Nephron (organoid): Measurements from ENCODE around the gene NANP.
"Not testable (repeated sequence)": the region's sequence is repeated elsewhere in the genome, so short reads cannot be mapped to it uniquely, and the experiment has no call there.

ENCODE experiments used
- H3K27ac Mint-ChIP-seq, 3 experiments: 2 replicates each; pipeline ENCODE4 v1.8.0; 2020; ENCODE audit warnings: mixed read lengths in 3 of 3, mild to moderate bottlenecking in 2 of 3, moderate library complexity in 1 of 3
- H3K27me3 Mint-ChIP-seq: 2 replicates; pipeline ENCODE4 v1.8.0; 2021; ENCODE audit warnings: low read depth, mild to moderate bottlenecking, moderate library complexity, mixed read lengths
- H3K36me3 Mint-ChIP-seq: 2 replicates; pipeline ENCODE4 v1.8.0; 2020; ENCODE audit warnings: low read depth, mixed read lengths
- H3K4me1 Mint-ChIP-seq: 2 replicates; pipeline ENCODE4 v1.8.0; 2020; ENCODE audit warnings: mixed read lengths
- H3K4me3 Mint-ChIP-seq, 3 experiments: 2 replicates each; pipeline ENCODE4 v1.8.0; 2020; ENCODE audit warnings: mild to moderate bottlenecking in 3 of 3, mixed read lengths in 3 of 3, moderate library complexity in 2 of 3
- H3K9me3 Mint-ChIP-seq: 2 replicates; pipeline ENCODE4 v1.8.0; 2020; ENCODE audit warnings: mixed read lengths
- TF ChIP-seq, protein P1 (sequence below), 3 experiments: fragments of 200-600 bp; sonication (generic); IDR thresholded peaks; one replicate each; pipeline ENCODE4 v1.5.0; 2021; ENCODE audit warnings: antibody characterized with exemption in 3 of 3; ENCODE audit not compliant: unreplicated experiment in 3 of 3

Gene NANP

GRCh38 chr20:25601659-25602058, 22.2 kb downstream of the NANP start:
- TF ChIP-seq, protein P1, sequence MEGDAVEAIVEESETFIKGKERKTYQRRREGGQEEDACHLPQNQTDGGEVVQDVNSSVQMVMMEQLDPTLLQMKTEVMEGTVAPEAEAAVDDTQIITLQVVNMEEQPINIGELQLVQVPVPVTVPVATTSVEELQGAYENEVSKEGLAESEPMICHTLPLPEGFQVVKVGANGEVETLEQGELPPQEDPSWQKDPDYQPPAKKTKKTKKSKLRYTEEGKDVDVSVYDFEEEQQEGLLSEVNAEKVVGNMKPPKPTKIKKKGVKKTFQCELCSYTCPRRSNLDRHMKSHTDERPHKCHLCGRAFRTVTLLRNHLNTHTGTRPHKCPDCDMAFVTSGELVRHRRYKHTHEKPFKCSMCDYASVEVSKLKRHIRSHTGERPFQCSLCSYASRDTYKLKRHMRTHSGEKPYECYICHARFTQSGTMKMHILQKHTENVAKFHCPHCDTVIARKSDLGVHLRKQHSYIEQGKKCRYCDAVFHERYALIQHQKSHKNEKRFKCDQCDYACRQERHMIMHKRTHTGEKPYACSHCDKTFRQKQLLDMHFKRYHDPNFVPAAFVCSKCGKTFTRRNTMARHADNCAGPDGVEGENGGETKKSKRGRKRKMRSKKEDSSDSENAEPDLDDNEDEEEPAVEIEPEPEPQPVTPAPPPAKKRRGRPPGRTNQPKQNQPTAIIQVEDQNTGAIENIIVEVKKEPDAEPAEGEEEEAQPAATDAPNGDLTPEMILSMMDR (IDR thresholded peaks at IDR 0.05; ENCODE audit: unreplicated experiment in 3 of 3) = no peak
- Mint-ChIP-seq H3K9me3 (no peaks in the 10 kb centered on the region), H3K36me3 (no peaks in the 10 kb centered on the region), H3K27me3 (no peaks in the 10 kb centered on the region), H3K4me3 (no peak overlapping the region), H3K27ac (no peak overlapping the region), H3K4me1 (peaks cover 7% of the 10 kb centered on the region)

DNA sequence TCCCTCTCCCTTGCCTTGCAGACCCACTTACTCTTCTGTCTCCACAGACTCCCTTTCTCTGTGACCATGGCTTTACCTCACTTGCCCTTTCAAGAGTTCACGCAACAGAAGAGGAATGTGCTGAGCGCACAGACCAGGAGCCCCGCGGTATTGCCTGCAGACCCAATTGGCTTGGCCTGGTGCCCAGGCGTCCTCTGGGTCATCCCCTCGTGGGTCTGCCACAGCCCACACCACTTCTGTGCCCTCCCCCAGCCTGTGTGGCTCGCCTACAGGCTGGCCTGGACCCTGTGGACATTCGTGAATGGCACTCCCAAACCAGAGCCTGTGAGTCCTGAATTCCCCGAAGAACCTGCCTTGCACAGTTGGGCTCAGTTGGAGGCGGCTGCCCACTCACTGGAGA, 23.2 kb downstream of the NANP start:
- H3K27ac Mint-ChIP-seq = peak overlapping the region in 1 of 3 experiments; percentile 61
- H3K4me3 Mint-ChIP-seq = no peak overlapping the region
- no peaks in the 10 kb centered on the region for H3K36me3 Mint-ChIP-seq
- TF ChIP-seq, protein P1 (IDR thresholded peaks at IDR 0.05; ENCODE audit: unreplicated experiment in 3 of 3) = no peak
- H3K27me3 Mint-ChIP-seq = no peaks in the 10 kb centered on the region
- no peaks in the 10 kb centered on the region for H3K9me3 Mint-ChIP-seq
- H3K4me1 Mint-ChIP-seq = peaks cover 6% of the 10 kb centered on the region

DNA sequence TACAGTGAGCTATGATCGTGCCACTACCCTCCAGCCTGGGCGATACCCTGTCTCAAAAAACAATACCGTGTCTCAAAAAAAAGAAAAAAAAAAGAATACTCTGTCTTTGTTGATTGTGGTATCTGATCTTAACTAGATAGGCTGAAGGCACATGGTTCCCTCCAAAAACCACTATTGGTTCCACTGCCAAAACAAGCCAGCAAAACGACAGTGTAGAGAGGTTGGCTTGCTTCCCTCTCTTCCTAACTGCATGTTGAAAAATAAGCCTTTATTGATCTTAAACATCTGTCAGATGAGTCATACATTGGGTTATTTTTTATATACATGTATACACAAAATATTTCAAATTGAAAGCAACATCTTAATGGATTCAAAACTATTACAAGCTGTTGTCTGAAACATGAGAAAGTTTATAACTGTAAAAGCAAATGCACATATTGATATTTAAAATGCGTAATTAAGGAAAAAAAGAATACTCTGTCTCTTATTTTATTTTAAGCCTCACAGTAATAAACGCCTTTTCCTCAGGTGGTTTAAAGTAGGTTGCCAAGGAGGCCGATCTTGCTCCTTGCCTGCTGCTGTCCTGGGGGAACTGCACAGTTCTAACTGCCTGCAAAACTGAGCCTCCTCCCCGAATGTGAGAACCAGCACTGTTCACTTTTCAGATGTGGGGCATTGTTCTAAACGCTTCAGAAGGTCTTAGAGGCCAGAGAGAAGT, 31.5 kb downstream of the NANP start:
- Mint-ChIP-seq H3K9me3 (no peaks in the 10 kb centered on the region), H3K4me3 (no peak overlapping the region), H3K27me3 (no peaks in the 10 kb centered on the region), H3K4me1 (no peaks in the 10 kb centered on the region), H3K27ac (no peak overlapping the region), H3K36me3 (no peaks in the 10 kb centered on the region)
- TF ChIP-seq, protein P1 (IDR thresholded peaks at IDR 0.05; ENCODE audit: unreplicated experiment in 3 of 3) = no peak

DNA sequence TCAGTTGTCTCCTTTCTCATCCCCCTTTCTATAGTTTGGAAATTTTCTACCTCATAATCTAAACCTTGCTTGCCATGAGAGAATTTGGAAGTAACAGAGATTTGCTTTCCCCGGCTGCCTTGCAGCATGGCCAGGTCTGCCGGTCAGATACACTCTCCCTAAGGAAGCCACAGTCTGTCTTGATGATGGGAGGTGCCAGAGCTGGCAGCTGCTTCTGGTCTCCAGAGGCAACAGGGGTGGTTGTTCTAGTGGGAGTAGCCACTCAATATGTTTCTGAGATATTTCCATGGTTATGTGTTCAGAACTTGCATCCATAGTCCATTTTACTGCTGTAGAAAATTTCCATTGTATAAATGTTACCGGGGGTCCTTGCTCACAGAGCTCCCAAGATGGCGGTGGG, 33.0 kb downstream of the NANP start:
- not testable (repeated sequence) for H3K36me3 Mint-ChIP-seq, H3K9me3 Mint-ChIP-seq, H3K27me3 Mint-ChIP-seq, H3K4me1 Mint-ChIP-seq
- Mint-ChIP-seq H3K27ac (peak overlapping the region in 1 of 3 experiments; percentile 6), H3K4me3 (peak overlapping the region in 1 of 3 experiments; percentile 4)

DNA sequence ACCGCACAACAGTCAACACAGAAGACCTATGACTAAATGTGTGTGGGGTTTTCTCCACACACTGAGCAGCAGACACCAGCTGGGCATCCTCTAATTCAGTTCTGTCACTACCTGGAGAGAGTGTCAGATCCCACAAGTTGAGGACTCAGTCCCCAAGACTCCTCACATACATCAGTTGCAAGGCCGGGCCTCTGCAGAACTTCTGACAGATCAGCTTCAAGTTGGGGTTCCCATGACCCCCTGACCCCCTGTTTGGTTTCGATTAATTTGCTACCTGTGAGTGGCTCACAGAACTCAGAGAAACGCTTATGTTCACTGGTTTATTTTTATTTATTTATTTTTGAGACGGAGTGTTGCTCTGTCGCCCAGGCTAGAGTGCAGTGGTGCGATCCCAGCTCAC, 35.3 kb downstream of the NANP start:
- Mint-ChIP-seq H3K9me3 (no peaks in the 10 kb centered on the region), H3K4me1 (peaks cover 9% of the 10 kb centered on the region), H3K27me3 (no peaks in the 10 kb centered on the region), H3K4me3 (peak overlapping the region in 1 of 3 experiments; percentile 48), H3K36me3 (peaks cover 3% of the 10 kb centered on the region), H3K27ac (no peak overlapping the region)
- TF ChIP-seq, protein P1 (IDR thresholded peaks at IDR 0.05; ENCODE audit: unreplicated experiment in 3 of 3) = no peak

DNA sequence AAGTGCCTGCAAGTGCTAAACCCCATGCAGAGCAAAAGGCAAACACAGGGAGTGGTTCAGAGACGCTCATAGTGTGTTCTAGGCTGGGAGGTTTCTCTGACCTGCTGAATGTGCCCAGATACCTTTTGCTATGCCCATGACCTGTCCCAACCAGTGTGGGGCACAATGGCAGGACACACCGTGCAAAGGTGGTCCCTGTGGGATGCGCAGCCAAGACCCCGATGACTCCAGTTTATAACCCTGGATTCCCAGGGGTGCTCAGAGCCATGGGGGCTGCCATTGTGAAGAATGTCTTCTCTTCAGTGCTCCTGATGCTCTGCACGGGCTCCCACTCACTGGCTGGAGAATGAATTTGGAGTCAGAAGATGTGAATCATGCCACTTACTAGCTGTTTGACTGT, 36.3 kb downstream of the NANP start:
- peaks cover 18% of the 10 kb centered on the region for H3K4me1 Mint-ChIP-seq
- peak overlapping the region in 1 of 3 experiments; percentile 5 for H3K27ac Mint-ChIP-seq
- TF ChIP-seq, protein P1 (IDR thresholded peaks at IDR 0.05; ENCODE audit: unreplicated experiment in 3 of 3) = no peak
- peaks cover 9% of the 10 kb centered on the region for H3K36me3 Mint-ChIP-seq
- H3K4me3 Mint-ChIP-seq = peak overlapping the region in 1 of 3 experiments; percentile 3
- H3K9me3 Mint-ChIP-seq = no peaks in the 10 kb centered on the region
- H3K27me3 Mint-ChIP-seq = no peaks in the 10 kb centered on the region
